MCF 10A (cell line): ENCODE data around the gene TGFB3. TPM values are rescaled to one million over a fixed set of nuclear protein-coding genes. Genes with fewer than 3 reads are reported as not detected.

Experiments used
- BruUV-seq: library from RNA; stranded (reverse); fragments of 400-500 nt; replicated peaks from 2 replicates; lab custom pipeline; 2021; lab: Mats Ljungman, UMichigan
- CTCF ChIA-PET: fragments of 300-600 bp; sonication (Branson Sonifier 250); formaldehyde crosslinking; extraction: SDS; loops from one replicate; lab custom pipeline; 2021; ENCODE audit warnings: antibody characterized with exemption, inconsistent platforms; lab: Yijun Ruan, JAX
- POLR2A ChIA-PET: fragments of 300-600, 350-650 bp; sonication (Branson Sonifier 250); formaldehyde crosslinking; extraction: SDS; loops from one replicate; lab custom pipeline; 2020; ENCODE audit warnings: antibody characterized with exemption, inconsistent platforms; lab: Yijun Ruan, JAX
- DNase-seq: peaks from one replicate; pipeline ENCODE4 v3.0.0-alpha.2; 2018; ENCODE audit not compliant: unreplicated experiment
- H3K27ac Mint-ChIP-seq: one replicate; pipeline ENCODE4 v1.8.0; 2022; ENCODE audit warnings: mild to moderate bottlenecking, low read depth, mixed read lengths; ENCODE audit not compliant: unreplicated experiment
- H3K27me3 Mint-ChIP-seq: one replicate; pipeline ENCODE4 v1.8.0; 2022; ENCODE audit warnings: mixed read lengths; ENCODE audit not compliant: insufficient read depth, unreplicated experiment
- H3K36me3 Mint-ChIP-seq: one replicate; pipeline ENCODE4 v1.8.0; 2022; ENCODE audit warnings: mild to moderate bottlenecking, moderate library complexity, mixed read lengths; ENCODE audit not compliant: insufficient read depth, unreplicated experiment
- H3K4me1 Mint-ChIP-seq: one replicate; pipeline ENCODE4 v1.8.0; 2022; ENCODE audit warnings: mixed read lengths; ENCODE audit not compliant: insufficient read depth, unreplicated experiment
- H3K4me3 Mint-ChIP-seq: one replicate; pipeline ENCODE4 v1.8.0; 2022; ENCODE audit warnings: mild to moderate bottlenecking, moderate library complexity, mixed read lengths; ENCODE audit not compliant: unreplicated experiment
- H3K9me3 Mint-ChIP-seq: one replicate; pipeline ENCODE4 v1.8.0; 2022; ENCODE audit warnings: mixed read lengths; ENCODE audit not compliant: unreplicated experiment
- intact Hi-C: fragments of 100-400 bp; cut with micrococcal nuclease; formaldehyde crosslinking; loops from 2 replicates; pipeline ENCODE4 v1.14.1; 2022
- total RNA-seq: library from RNA; stranded (reverse); gene quantifications from 2 replicates; pipeline ENCODE4 v1.2.3, GENCODE V29; 2022
- TF ChIP-seq, protein P1 (sequence below): fragments of 200-600 bp; IDR thresholded peaks from one replicate; pipeline ENCODE4 v1.8.0; 2022; ENCODE audit warnings: antibody characterized with exemption, mild to moderate bottlenecking; ENCODE audit not compliant: unreplicated experiment

TGFB3 gene
- total RNA-seq, 1 experiment from 2014 or later = 1.5 TPM

DNA sequence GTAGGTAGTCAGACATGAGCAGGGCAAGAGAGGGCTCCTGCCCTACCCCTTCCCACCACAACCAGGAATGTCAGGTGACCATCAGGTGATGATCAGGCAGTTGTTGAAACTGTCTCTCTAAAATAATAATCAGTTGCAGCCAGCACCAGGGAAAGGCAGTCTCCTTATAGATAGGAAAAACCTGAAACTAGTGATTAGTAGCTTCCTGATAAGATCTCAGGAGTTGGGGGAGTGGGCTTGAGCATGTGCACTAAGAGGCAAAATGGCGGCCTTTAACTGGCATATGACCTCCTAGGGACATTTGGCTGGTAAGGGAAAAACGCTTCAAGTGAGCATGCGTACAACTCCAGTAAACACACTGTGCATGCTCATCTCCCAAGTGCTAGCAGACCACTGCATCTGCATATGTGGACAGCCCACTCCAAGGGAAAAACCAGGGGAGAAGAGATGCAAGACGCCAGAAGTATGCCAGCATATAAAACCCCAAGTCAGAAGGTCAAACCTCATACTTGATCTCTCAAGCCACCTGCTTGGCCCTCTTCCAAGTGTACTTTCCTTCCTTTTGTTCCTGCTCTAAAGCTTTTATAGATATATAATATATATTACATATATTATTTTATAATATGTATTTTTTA, 37.1 kb downstream of the TGFB3 start:
- ChIA-PET CTCF (no interaction called here), POLR2A (no interaction called here)
- no peaks in the 10 kb centered on the region for H3K4me1 Mint-ChIP-seq
- intact Hi-C loops = no loop called here
- H3K27ac Mint-ChIP-seq = no peak overlapping the region
- H3K27me3 Mint-ChIP-seq = no peaks in the 10 kb centered on the region
- peaks cover 5% of the 10 kb centered on the region for H3K36me3 Mint-ChIP-seq
- BruUV-seq = no TSS peak
- no peak overlapping the region for H3K4me3 Mint-ChIP-seq
- no peaks in the 10 kb centered on the region for H3K9me3 Mint-ChIP-seq
- TF ChIP-seq, protein P1, sequence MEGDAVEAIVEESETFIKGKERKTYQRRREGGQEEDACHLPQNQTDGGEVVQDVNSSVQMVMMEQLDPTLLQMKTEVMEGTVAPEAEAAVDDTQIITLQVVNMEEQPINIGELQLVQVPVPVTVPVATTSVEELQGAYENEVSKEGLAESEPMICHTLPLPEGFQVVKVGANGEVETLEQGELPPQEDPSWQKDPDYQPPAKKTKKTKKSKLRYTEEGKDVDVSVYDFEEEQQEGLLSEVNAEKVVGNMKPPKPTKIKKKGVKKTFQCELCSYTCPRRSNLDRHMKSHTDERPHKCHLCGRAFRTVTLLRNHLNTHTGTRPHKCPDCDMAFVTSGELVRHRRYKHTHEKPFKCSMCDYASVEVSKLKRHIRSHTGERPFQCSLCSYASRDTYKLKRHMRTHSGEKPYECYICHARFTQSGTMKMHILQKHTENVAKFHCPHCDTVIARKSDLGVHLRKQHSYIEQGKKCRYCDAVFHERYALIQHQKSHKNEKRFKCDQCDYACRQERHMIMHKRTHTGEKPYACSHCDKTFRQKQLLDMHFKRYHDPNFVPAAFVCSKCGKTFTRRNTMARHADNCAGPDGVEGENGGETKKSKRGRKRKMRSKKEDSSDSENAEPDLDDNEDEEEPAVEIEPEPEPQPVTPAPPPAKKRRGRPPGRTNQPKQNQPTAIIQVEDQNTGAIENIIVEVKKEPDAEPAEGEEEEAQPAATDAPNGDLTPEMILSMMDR = no peak
- no peak for DNase-seq

- no peak for DNase-seq
- no peak overlapping the region for H3K4me3 Mint-ChIP-seq
- no peaks in the 10 kb centered on the region for H3K4me1 Mint-ChIP-seq
- no peaks in the 10 kb centered on the region for H3K36me3 Mint-ChIP-seq
- H3K27ac Mint-ChIP-seq = no peak overlapping the region
- no peaks in the 10 kb centered on the region for H3K27me3 Mint-ChIP-seq
- ChIA-PET POLR2A (interaction anchor here (0.6 kb wide), 1 partner anchor 252 kb away, joined by 3 read pairs; no protein-coding TSS in a partner anchor), CTCF (interaction anchor here (0.6 to 2.9 kb wide), 2 partner anchors 35 to 163 kb away, joined by 4 to 9 read pairs; no protein-coding TSS in a partner anchor)
- BruUV-seq = no TSS peak
- H3K9me3 Mint-ChIP-seq = no peaks in the 10 kb centered on the region
- intact Hi-C loops = no loop called here
- TF ChIP-seq, protein P1 = no peak
Measured at GRCh38 chr14:75941030-75941429, 40.8 kb downstream of the TGFB3 start.

- Mint-ChIP-seq H3K36me3 (no peaks in the 10 kb centered on the region), H3K9me3 (no peaks in the 10 kb centered on the region), H3K4me3 (no peak overlapping the region), H3K27ac (no peak overlapping the region), H3K4me1 (no peaks in the 10 kb centered on the region), H3K27me3 (no peaks in the 10 kb centered on the region)
- CTCF ChIA-PET = interaction anchor here (1.2 kb wide), 1 partner anchor 33 kb away, joined by 3 read pairs; no protein-coding TSS in a partner anchor
- TF ChIP-seq, protein P1 = no peak
- no peak for DNase-seq
- intact Hi-C loops = no loop called here
- no TSS peak for BruUV-seq
- POLR2A ChIA-PET = no interaction called here
Measured at GRCh38 chr14:75939200-75939599, 42.6 kb downstream of the TGFB3 start.

DNA sequence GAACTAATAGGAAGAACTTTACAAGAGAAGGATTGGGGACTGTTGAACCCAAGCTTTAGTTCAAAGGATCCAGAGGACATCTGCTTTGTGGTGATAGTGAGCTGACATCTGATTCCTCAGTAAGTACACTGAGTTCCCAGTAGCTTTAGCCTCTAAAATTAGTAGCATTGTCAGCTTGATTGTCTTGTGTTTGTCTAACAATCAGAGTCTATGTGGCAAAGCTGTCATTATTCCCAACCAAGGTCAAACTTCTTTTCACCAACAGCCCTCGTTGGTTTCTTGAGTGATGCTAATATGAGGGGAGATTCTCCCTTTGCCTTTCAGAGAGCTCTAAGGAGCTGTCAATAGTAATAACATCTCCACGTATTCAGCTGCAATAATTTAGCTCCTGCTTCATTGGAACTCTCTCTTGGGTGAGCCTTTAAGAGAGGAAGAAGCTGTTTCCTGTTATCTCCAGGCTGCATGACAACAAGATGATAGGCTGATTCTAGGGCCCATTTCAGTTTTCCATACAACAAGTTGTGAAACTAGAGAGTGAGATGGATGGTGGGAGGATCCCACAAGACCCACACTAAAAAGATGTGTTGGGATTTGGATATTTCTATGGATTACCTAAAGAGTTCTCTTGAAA, 46.7 kb downstream of the TGFB3 start:
- Mint-ChIP-seq H3K4me3 (no peak overlapping the region), H3K36me3 (no peaks in the 10 kb centered on the region), H3K27me3 (no peaks in the 10 kb centered on the region), H3K9me3 (no peaks in the 10 kb centered on the region), H3K27ac (no peak overlapping the region), H3K4me1 (peaks cover 6% of the 10 kb centered on the region)
- no TSS peak for BruUV-seq
- DNase-seq = no peak
- intact Hi-C loops = no loop called here
- CTCF ChIA-PET = interaction anchor here (1.7 kb wide), 1 partner anchor 44 kb away, joined by 5 read pairs; no protein-coding TSS in a partner anchor
- POLR2A ChIA-PET = interaction anchor here (0.7 to 1.1 kb wide), 2 partner anchors 28 to 137 kb away, joined by 3 read pairs; no protein-coding TSS in a partner anchor
- TF ChIP-seq, protein P1 = no peak
